ENCODE measurements around the gene MANEA. TPM values are rescaled to one million over a fixed set of nuclear protein-coding genes. Genes with fewer than 3 reads are reported as not detected.
A peak's percentile ranks its signal among the peaks of the same experiment; 100 is the strongest.
"Not testable (repeated sequence)": the region's sequence is repeated elsewhere in the genome, so short reads cannot be mapped to it uniquely, and the experiment has no call there.

MANEA gene
- 10 to 100 TPM; 17.4 to 29.1 (median 23.9) TPM for polyA plus RNA-seq (ENCODE audit: insufficient read depth in 1 of 5, insufficient read length in 5 of 5, low replicate concordance in 1 of 5)
- long read RNA-seq, donor 1, full-length matches to known transcripts, result 11 of 11 reads
- long read RNA-seq, donor 1, partial matches to known transcripts, result 0 of 11 reads
- long read RNA-seq, donor 1, other reads (novel, unspliced or antisense), result 0 of 11 reads
- long read RNA-seq, donor 2, full-length matches to known transcripts, result 5 of 5 reads
- long read RNA-seq, donor 2, partial matches to known transcripts, result 0 of 5 reads
- long read RNA-seq, donor 2, other reads (novel, unspliced or antisense), result 0 of 5 reads
- long read RNA-seq, donor 3, full-length matches to known transcripts, result 5 of 5 reads
- long read RNA-seq, donor 3, partial matches to known transcripts, result 0 of 5 reads
- long read RNA-seq, donor 3, other reads (novel, unspliced or antisense), result 0 of 5 reads
- long read RNA-seq, donor 4, full-length matches to known transcripts, result 9 of 9 reads
- long read RNA-seq, donor 4, partial matches to known transcripts, result 0 of 9 reads
- long read RNA-seq, donor 4, other reads (novel, unspliced or antisense), result 0 of 9 reads
- long read RNA-seq, donor 5, full-length matches to known transcripts, result 8 of 8 reads
- long read RNA-seq, donor 5, partial matches to known transcripts, result 0 of 8 reads
- long read RNA-seq, donor 5, other reads (novel, unspliced or antisense), result 0 of 8 reads
- long read RNA-seq, donor 6, full-length matches to known transcripts, result 12 of 12 reads
- long read RNA-seq, donor 6, partial matches to known transcripts, result 0 of 12 reads
- long read RNA-seq, donor 6, other reads (novel, unspliced or antisense), result 0 of 12 reads
- long read RNA-seq, donor 7, full-length matches to known transcripts, result 16 of 16 reads
- long read RNA-seq, donor 7, partial matches to known transcripts, result 0 of 16 reads
- long read RNA-seq, donor 7, other reads (novel, unspliced or antisense), result 0 of 16 reads
- long read RNA-seq, donor 8, full-length matches to known transcripts, result 4 of 4 reads
- long read RNA-seq, donor 8, partial matches to known transcripts, result 0 of 4 reads
- long read RNA-seq, donor 8, other reads (novel, unspliced or antisense), result 0 of 4 reads

- peak; percentile 88 for DNase-seq
These were observed at the start of gene MANEA for GRCh38 chr6:95577304-95578105. TSS of gene MANEA (plus strand) at chr6:95577535. CDS start at chr6:95586440, 8,905 bp downstream.

GRCh38 chr6:95529762-95530161 lies 47.6 kb upstream of the MANEA start:
- no peak for DNase-seq

GRCh38 chr6:95530176-95530819 lies 47.0 kb upstream of the MANEA start:
- DNase-seq, result no peak

GRCh38 chr6:95543798-95544197 lies 33.5 kb upstream of the MANEA start:
- no peak for DNase-seq

GRCh38 chr6:95544517-95545225 lies 32.7 kb upstream of the MANEA start:
- no peak for DNase-seq

GRCh38 chr6:95545226-95545625 lies 32.1 kb upstream of the MANEA start:
- no peak for DNase-seq

- no peak for DNase-seq
These were observed 31.6 kb upstream of the MANEA start for GRCh38 chr6:95545686-95546085.

- no peak for DNase-seq
These were observed 31.2 kb upstream of the MANEA start for GRCh38 chr6:95546148-95546547.

GRCh38 chr6:95547043-95547442 lies 30.3 kb upstream of the MANEA start:
- no peak for DNase-seq

GRCh38 chr6:95548188-95548786 lies 29.0 kb upstream of the MANEA start:
- DNase-seq, result no peak

GRCh38 chr6:95551678-95552324 lies 25.5 kb upstream of the MANEA start:
- DNase-seq, result no peak

- no peak for DNase-seq
These were observed 23.5 kb upstream of the MANEA start for GRCh38 chr6:95553880-95554279.

- not testable (repeated sequence) for DNase-seq
These were observed 16.4 kb upstream of the MANEA start for GRCh38 chr6:95560956-95561355.

- DNase-seq, result no peak
These were observed 7.8 kb upstream of the MANEA start for GRCh38 chr6:95569560-95569959.

GRCh38 chr6:95572098-95572497 lies 5.2 kb upstream of the MANEA start:
- DNase-seq, result no peak

GRCh38 chr6:95574811-95575210 lies 2.5 kb upstream of the MANEA start:
- peak in 1 of 2 donors; percentile 36 for DNase-seq

- peak; percentile 42 to 46 for DNase-seq
These were observed 927 bp upstream of the MANEA start for GRCh38 chr6:95576218-95576997.

GRCh38 chr6:95576998-95577303 lies 384 bp upstream of the MANEA start:
- no peak for DNase-seq

- no peak for DNase-seq
These were observed 723 bp downstream of the MANEA start for GRCh38 chr6:95578106-95578410.

All from right lung (tissue), 10 donors.